Endothelial cell (in vitro differentiated cells): ENCODE measurements around the gene APOBEC3F. TPM values are rescaled to one million over a fixed set of nuclear protein-coding genes. Genes with fewer than 3 reads are reported as not detected.
A peak's percentile ranks its signal among the peaks of the same experiment; 100 is the strongest.
"Not testable (repeated sequence)": the region's sequence is repeated elsewhere in the genome, so short reads cannot be mapped to it uniquely, and the experiment has no call there.

ENCODE experiments used
- DNase-seq: peaks from one replicate; pipeline ENCODE4 v3.0.0; 2021; ENCODE audit warnings: low spot score
- H3K27ac Mint-ChIP-seq: one replicate; pipeline ENCODE4 v1.8.0; 2021; ENCODE audit warnings: mixed read lengths, inconsistent platforms; ENCODE audit not compliant: unreplicated experiment
- H3K27me3 Mint-ChIP-seq: one replicate; pipeline ENCODE4 v1.8.0; 2021; ENCODE audit warnings: mild to moderate bottlenecking, moderate library complexity, mixed read lengths, inconsistent platforms; ENCODE audit not compliant: unreplicated experiment
- H3K36me3 Mint-ChIP-seq: one replicate; pipeline ENCODE4 v1.8.0; 2021; ENCODE audit warnings: mild to moderate bottlenecking, low read depth, mixed read lengths, inconsistent platforms; ENCODE audit not compliant: unreplicated experiment
- H3K4me1 Mint-ChIP-seq: one replicate; pipeline ENCODE4 v1.8.0; 2021; ENCODE audit warnings: mild to moderate bottlenecking, mixed read lengths, inconsistent platforms; ENCODE audit not compliant: unreplicated experiment
- H3K4me3 Mint-ChIP-seq: one replicate; pipeline ENCODE4 v1.8.0; 2021; ENCODE audit warnings: mild to moderate bottlenecking, mixed read lengths, inconsistent platforms; ENCODE audit not compliant: unreplicated experiment
- H3K9me3 Mint-ChIP-seq: one replicate; pipeline ENCODE4 v1.8.0; 2021; ENCODE audit warnings: mixed read lengths, inconsistent platforms; ENCODE audit not compliant: unreplicated experiment
- CTCF ChIP-seq: fragments of 200-600 bp; sonication (generic); IDR thresholded peaks from one replicate; pipeline ENCODE4 v1.5.0; 2021; ENCODE audit warnings: antibody characterized with exemption; ENCODE audit not compliant: unreplicated experiment
- total RNA-seq: library from RNA; stranded (reverse); fragmentation: NEBNext Ultra II Directional; extraction: Animal tissue kit (Norgen Biotek cat#: 25700); gene quantifications from one replicate; pipeline ENCODE4 v1.2.1, GENCODE V29; 2021; ENCODE audit not compliant: unreplicated experiment

The APOBEC3F gene
- total RNA-seq, 1 donor from 2014 or later: 21.1 TPM

- DNase-seq: no peak
- Mint-ChIP-seq H3K9me3 (no peaks in the 10 kb centered on the region), H3K4me3 (peak overlapping the region; percentile 16), H3K36me3 (peaks cover 5% of the 10 kb centered on the region), H3K4me1 (no peaks in the 10 kb centered on the region), H3K27ac (no peak overlapping the region), H3K27me3 (peaks cover under 1% of the 10 kb centered on the region)
- TF ChIP-seq CTCF: no peak
These were observed 15.0 kb downstream of the APOBEC3F start for GRCh38 chr22:39055658-39056057.

DNA sequence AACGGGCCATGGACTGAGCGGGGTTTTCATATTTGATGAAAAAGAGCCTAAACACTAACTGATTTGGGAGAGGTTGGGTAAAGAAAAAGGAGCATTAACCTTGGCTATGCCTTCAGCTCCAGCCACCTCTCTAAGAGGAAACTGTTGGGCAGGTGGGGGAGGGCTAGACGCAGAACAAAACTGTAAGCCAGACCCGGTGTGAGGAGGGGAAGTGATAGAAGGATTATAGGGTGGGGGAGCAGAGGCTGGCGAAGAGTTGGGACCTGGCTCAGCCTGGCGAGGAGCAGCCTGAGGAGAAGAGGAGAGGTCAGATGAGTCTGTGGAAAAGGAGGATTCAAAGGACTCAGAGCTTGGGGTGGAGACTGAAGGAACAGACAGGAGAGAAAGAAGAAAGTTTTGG is 20.6 kb downstream of the APOBEC3F start:
- not testable (repeated sequence) for H3K4me1 Mint-ChIP-seq, H3K9me3 Mint-ChIP-seq, H3K4me3 Mint-ChIP-seq, H3K36me3 Mint-ChIP-seq, H3K27me3 Mint-ChIP-seq, DNase-seq, H3K27ac Mint-ChIP-seq

GRCh38 chr22:39061951-39062350 is 21.3 kb downstream of the APOBEC3F start:
- H3K4me3 Mint-ChIP-seq, H3K4me1 Mint-ChIP-seq, H3K9me3 Mint-ChIP-seq, DNase-seq, H3K36me3 Mint-ChIP-seq, H3K27me3 Mint-ChIP-seq, H3K27ac Mint-ChIP-seq: not testable (repeated sequence)

DNA sequence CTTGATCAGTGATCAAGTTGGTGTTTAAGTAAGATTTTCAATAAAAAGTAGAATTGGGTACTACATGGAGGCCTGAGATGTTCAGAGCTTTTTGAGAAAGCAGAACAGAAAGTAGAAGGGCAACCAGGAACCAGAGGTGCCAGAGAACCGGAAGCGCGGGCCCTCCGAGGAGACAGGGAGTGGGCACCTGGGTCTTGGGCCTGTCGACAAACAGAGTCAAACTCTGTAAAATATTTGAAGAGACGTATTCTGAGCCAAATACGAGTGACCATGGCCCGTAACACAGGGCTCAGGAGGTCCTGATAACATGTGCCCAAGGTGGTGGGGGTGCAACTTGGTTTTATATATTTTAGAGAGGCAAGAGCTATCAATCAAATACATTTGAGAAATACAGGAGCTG is 23.2 kb downstream of the APOBEC3F start:
- H3K4me3 Mint-ChIP-seq, H3K4me1 Mint-ChIP-seq, DNase-seq, H3K36me3 Mint-ChIP-seq, H3K27ac Mint-ChIP-seq, H3K27me3 Mint-ChIP-seq, H3K9me3 Mint-ChIP-seq: not testable (repeated sequence)

GRCh38 chr22:39066442-39067276 is 26.0 kb downstream of the APOBEC3F start:
- not testable (repeated sequence) for H3K9me3 Mint-ChIP-seq, H3K27ac Mint-ChIP-seq, H3K4me3 Mint-ChIP-seq, H3K36me3 Mint-ChIP-seq, H3K27me3 Mint-ChIP-seq, H3K4me1 Mint-ChIP-seq, DNase-seq

GRCh38 chr22:39068033-39068785 is 27.5 kb downstream of the APOBEC3F start:
- Mint-ChIP-seq H3K9me3 (no peaks in the 10 kb centered on the region), H3K4me1 (no peaks in the 10 kb centered on the region), H3K27me3 (no peaks in the 10 kb centered on the region), H3K4me3 (no peak overlapping the region), H3K36me3 (no peaks in the 10 kb centered on the region), H3K27ac (no peak overlapping the region)
- no peak for TF ChIP-seq CTCF
- DNase-seq: no peak

GRCh38 chr22:39070186-39070585 is 29.5 kb downstream of the APOBEC3F start:
- Mint-ChIP-seq H3K27ac (no peak overlapping the region), H3K9me3 (no peaks in the 10 kb centered on the region), H3K36me3 (no peaks in the 10 kb centered on the region), H3K27me3 (no peaks in the 10 kb centered on the region), H3K4me3 (no peak overlapping the region), H3K4me1 (no peaks in the 10 kb centered on the region)
- no peak for DNase-seq
- TF ChIP-seq CTCF: no peak

DNA sequence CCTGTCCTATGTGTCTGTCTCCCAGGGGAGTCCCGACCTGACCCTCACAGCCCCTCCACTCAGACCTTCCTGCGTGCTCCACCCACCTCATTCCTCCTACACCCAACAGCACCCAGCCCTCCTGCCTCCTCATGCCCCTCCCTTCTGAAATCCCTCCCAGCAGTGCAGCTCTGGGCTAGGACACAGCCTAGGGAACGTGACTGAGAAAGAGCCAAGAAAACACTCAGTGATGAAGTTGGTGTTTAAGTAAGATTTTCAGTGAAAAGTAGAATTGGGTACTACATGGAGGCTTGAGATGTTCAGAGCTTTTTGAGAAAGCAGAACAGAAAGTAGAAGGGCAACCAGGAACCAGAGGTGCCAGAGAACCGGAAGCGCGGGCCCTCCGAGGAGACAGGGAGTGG is 31.9 kb downstream of the APOBEC3F start:
- not testable (repeated sequence) for DNase-seq, H3K27ac Mint-ChIP-seq, H3K4me3 Mint-ChIP-seq, H3K4me1 Mint-ChIP-seq, H3K9me3 Mint-ChIP-seq, H3K27me3 Mint-ChIP-seq, H3K36me3 Mint-ChIP-seq
